Measurements from ENCODE around the gene ASB18. TPM values are rescaled to one million over a fixed set of nuclear protein-coding genes. Genes with fewer than 3 reads are reported as not detected.

The ASB18 gene
- polyA plus RNA-seq, 3 donors = not detected

- H3K4me2 ChIP-seq (replicated peaks; ENCODE audit: extremely low read depth, low read length, poor library complexity, severe bottlenecking) = no peak overlapping the region
- no peak overlapping the region for H3K4me3 ChIP-seq (replicated peaks in 1 of 3; ENCODE audit: low read depth in 2 of 3, low read length in 3 of 3)
- no peak overlapping the region for H3K27ac ChIP-seq (ENCODE audit: low read depth in 1 of 2, low read length in 2 of 2)
- peaks cover 6 to 11% of the 10 kb centered on the region in 2 donors for H3K9me3 ChIP-seq (replicated peaks in 1 of 2; ENCODE audit: control insufficient read depth in 1 of 2, insufficient read depth in 1 of 2, low read length in 2 of 2)
- H3K9ac ChIP-seq (ENCODE audit: insufficient read depth, low read length, poor library complexity, severe bottlenecking) = no peak overlapping the region
- intact Hi-C loops (cut with micrococcal nuclease) = no loop called here
- H3K27me3 Mint-ChIP-seq (ENCODE audit: low read depth in 3 of 3) = peaks cover 44 to 56% (median 50%) of the 10 kb centered on the region in 3 donors
- DNase-seq = no peak
- H2AFZ ChIP-seq (ENCODE audit: insufficient read depth, low read depth, low read length, poor library complexity, severe bottlenecking) = no peak overlapping the region
- H3K4me3 Mint-ChIP-seq = no peak overlapping the region
- no peaks in the 10 kb centered on the region for H4K20me1 ChIP-seq (ENCODE audit: insufficient read depth, low read length)
- H3K9me3 Mint-ChIP-seq = peaks cover 6 to 34% (median 15%) of the 10 kb centered on the region in 7 donors
- H3K27ac Mint-ChIP-seq = no peak overlapping the region
- H3K4me1 ChIP-seq (ENCODE audit: control insufficient read depth in 1 of 2, insufficient read depth in 2 of 2, low read length in 2 of 2) = no peaks in the 10 kb centered on the region
- no peak for TF ChIP-seq CTCF (IDR thresholded peaks at IDR 0.05)
- H3K36me3 ChIP-seq (replicated peaks in 1 of 2; ENCODE audit: control insufficient read depth in 1 of 2, insufficient read depth in 2 of 2, low read length in 2 of 2) = no peaks in the 10 kb centered on the region
- peaks cover 11 to 51% of the 10 kb centered on the region in 2 donors for H3K27me3 ChIP-seq (ENCODE audit: control insufficient read depth in 2 of 2, insufficient read depth in 2 of 2, low read length in 2 of 2)
- H3K4me1 Mint-ChIP-seq = no peaks in the 10 kb centered on the region
- no peaks in the 10 kb centered on the region for H3K79me2 ChIP-seq (ENCODE audit: insufficient read depth, low read length)
- no CpG with 5 or more reads among the region's 6 CpGs for WGBS (ENCODE audit: insufficient coverage)
- H3K36me3 Mint-ChIP-seq = no peaks in the 10 kb centered on the region
Measured at GRCh38 chr2:236157366-236157765, 106.8 kb downstream of the ASB18 start.

GRCh38 chr2:236156860-236157194 lies 107.4 kb downstream of the ASB18 start:
- Histone ChIP-seq H3K4me2 (replicated peaks; ENCODE audit: extremely low read depth, low read length, poor library complexity, severe bottlenecking) (no peak overlapping the region), H4K20me1 (ENCODE audit: insufficient read depth, low read length) (no peaks in the 10 kb centered on the region), H2AFZ (ENCODE audit: insufficient read depth, low read depth, low read length, poor library complexity, severe bottlenecking) (no peak overlapping the region), H3K4me1 (ENCODE audit: control insufficient read depth in 1 of 2, insufficient read depth in 2 of 2, low read length in 2 of 2) (no peaks in the 10 kb centered on the region), H3K9ac (ENCODE audit: insufficient read depth, low read length, poor library complexity, severe bottlenecking) (no peak overlapping the region), H3K4me3 (replicated peaks in 1 of 3; ENCODE audit: low read depth in 2 of 3, low read length in 3 of 3) (no peak overlapping the region), H3K36me3 (replicated peaks in 1 of 2; ENCODE audit: control insufficient read depth in 1 of 2, insufficient read depth in 2 of 2, low read length in 2 of 2) (no peaks in the 10 kb centered on the region), H3K79me2 (ENCODE audit: insufficient read depth, low read length) (no peaks in the 10 kb centered on the region), H3K27ac (ENCODE audit: low read depth in 1 of 2, low read length in 2 of 2) (no peak overlapping the region), H3K27me3 (ENCODE audit: control insufficient read depth in 2 of 2, insufficient read depth in 2 of 2, low read length in 2 of 2) (peaks cover 8 to 45% of the 10 kb centered on the region in 2 donors), H3K9me3 (replicated peaks in 1 of 2; ENCODE audit: control insufficient read depth in 1 of 2, insufficient read depth in 1 of 2, low read length in 2 of 2) (peaks cover 5 to 16% of the 10 kb centered on the region in 2 donors)
- Mint-ChIP-seq H3K27me3 (ENCODE audit: low read depth in 3 of 3) (peaks cover 39 to 52% (median 45%) of the 10 kb centered on the region in 3 donors), H3K36me3 (no peaks in the 10 kb centered on the region), H3K4me3 (no peak overlapping the region), H3K9me3 (peaks cover 6 to 35% (median 20%) of the 10 kb centered on the region in 7 donors), H3K4me1 (no peaks in the 10 kb centered on the region), H3K27ac (no peak overlapping the region)
- 89% methylated on average over 3 of the region's 7 CpGs for WGBS (ENCODE audit: insufficient coverage)
- DNase-seq = no peak
- no peak for TF ChIP-seq CTCF (IDR thresholded peaks at IDR 0.05)
- intact Hi-C loops (cut with micrococcal nuclease) = no loop called here
